Neutrophil (primary cell): ENCODE measurements around the gene TMUB1.

ENCODE experiments used
- H3K27ac ChIP-seq: fragments of 200-600 bp; sonication (generic); 2 replicates; pipeline ENCODE4 v1.5.1; 2016; ENCODE audit warnings: mild to moderate bottlenecking, moderate library complexity
- H3K27me3 ChIP-seq: fragments of 200-600 bp; sonication (generic); 2 replicates; pipeline ENCODE4 v1.6.0; 2016; ENCODE audit warnings: mild to moderate bottlenecking
- H3K36me3 ChIP-seq: fragments of 200-600 bp; sonication (generic); 2 replicates; pipeline ENCODE4 v1.5.1; 2017
- H3K4me1 ChIP-seq, 2 experiments: fragments of 200-600 bp in 1 of 2; sonication (generic) in 1 of 2; 1 replicate in 1 of 2; 2 replicates in 1 of 2; pipeline versions ENCODE4 v1.5.1 to v1.6.1; 2013 to 2016; ENCODE audit warnings: low read depth in 1 of 2, low read length in 1 of 2, mild to moderate bottlenecking in 1 of 2, moderate library complexity in 1 of 2; ENCODE audit not compliant: control insufficient read depth in 1 of 2, insufficient read depth in 1 of 2
- H3K4me3 ChIP-seq, 2 experiments: fragments of 200-600 bp in 1 of 2; sonication (generic) in 1 of 2; 1 replicate in 1 of 2; 2 replicates in 1 of 2; pipeline ENCODE4 v1.5.1; 2013 to 2016; ENCODE audit warnings: low read depth in 1 of 2, low read length in 1 of 2, mild to moderate bottlenecking in 1 of 2, moderate library complexity in 1 of 2
- H3K9me3 ChIP-seq: fragments of 200-600 bp; sonication (generic); 2 replicates; pipeline ENCODE4 v1.5.1; 2016
- TF ChIP-seq, protein P1 (sequence below): fragments of 200-600 bp; sonication (generic); IDR thresholded peaks from 2 replicates; pipeline ENCODE4 v1.5.1; 2016; ENCODE audit warnings: antibody characterized with exemption

TMUB1 gene

DNA sequence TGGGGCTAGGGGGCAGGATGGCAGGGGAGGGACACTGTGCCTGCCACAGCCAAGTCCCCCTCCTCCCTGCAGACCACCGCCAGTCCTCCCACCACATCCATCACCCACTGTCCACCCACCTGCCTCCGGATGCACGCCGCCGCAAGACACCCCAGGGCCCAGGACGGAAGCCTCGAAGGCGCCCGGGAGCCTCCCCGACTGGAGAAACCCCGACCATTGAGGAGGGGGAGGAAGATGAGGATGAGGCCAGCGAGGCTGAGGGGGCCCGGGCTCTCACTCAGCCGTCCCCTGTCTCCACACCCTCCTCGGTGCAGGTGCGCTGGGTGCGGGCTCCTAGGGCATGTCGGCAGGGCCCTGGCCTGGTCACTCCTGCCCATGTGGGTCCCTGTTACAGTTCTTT is 18.8 kb downstream of the TMUB1 start:
- H3K36me3 ChIP-seq, result peaks cover 55% of the 10 kb centered on the region
- no peak overlapping the region for H3K4me3 ChIP-seq
- H3K9me3 ChIP-seq, result no peaks in the 10 kb centered on the region
- H3K27ac ChIP-seq, result no peak overlapping the region
- peaks cover 12 to 14% of the 10 kb centered on the region in 2 experiments for H3K4me1 ChIP-seq
- no peaks in the 10 kb centered on the region for H3K27me3 ChIP-seq
- TF ChIP-seq, protein P1, sequence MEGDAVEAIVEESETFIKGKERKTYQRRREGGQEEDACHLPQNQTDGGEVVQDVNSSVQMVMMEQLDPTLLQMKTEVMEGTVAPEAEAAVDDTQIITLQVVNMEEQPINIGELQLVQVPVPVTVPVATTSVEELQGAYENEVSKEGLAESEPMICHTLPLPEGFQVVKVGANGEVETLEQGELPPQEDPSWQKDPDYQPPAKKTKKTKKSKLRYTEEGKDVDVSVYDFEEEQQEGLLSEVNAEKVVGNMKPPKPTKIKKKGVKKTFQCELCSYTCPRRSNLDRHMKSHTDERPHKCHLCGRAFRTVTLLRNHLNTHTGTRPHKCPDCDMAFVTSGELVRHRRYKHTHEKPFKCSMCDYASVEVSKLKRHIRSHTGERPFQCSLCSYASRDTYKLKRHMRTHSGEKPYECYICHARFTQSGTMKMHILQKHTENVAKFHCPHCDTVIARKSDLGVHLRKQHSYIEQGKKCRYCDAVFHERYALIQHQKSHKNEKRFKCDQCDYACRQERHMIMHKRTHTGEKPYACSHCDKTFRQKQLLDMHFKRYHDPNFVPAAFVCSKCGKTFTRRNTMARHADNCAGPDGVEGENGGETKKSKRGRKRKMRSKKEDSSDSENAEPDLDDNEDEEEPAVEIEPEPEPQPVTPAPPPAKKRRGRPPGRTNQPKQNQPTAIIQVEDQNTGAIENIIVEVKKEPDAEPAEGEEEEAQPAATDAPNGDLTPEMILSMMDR, result no peak

- H3K36me3 ChIP-seq, result peaks cover 44% of the 10 kb centered on the region
- H3K9me3 ChIP-seq, result no peaks in the 10 kb centered on the region
- no peaks in the 10 kb centered on the region for H3K27me3 ChIP-seq
- TF ChIP-seq, protein P1, result no peak
- no peak overlapping the region for H3K27ac ChIP-seq
- no peak overlapping the region for H3K4me3 ChIP-seq
- H3K4me1 ChIP-seq, result peaks cover 22 to 25% of the 10 kb centered on the region in 2 experiments
Observed at GRCh38 chr7:151063212-151063561, 20.1 kb downstream of the TMUB1 start.

GRCh38 chr7:151062399-151063211 is 20.7 kb downstream of the TMUB1 start:
- Histone ChIP-seq H3K4me1 (peaks cover 24 to 27% of the 10 kb centered on the region in 2 experiments), H3K4me3 (no peak overlapping the region), H3K27ac (no peak overlapping the region), H3K9me3 (no peaks in the 10 kb centered on the region), H3K27me3 (no peaks in the 10 kb centered on the region), H3K36me3 (peaks cover 38% of the 10 kb centered on the region)
- TF ChIP-seq, protein P1, result no peak

- peaks cover 33% of the 10 kb centered on the region for H3K36me3 ChIP-seq
- H3K4me3 ChIP-seq, result no peak overlapping the region
- no peak overlapping the region for H3K27ac ChIP-seq
- TF ChIP-seq, protein P1, result no peak
- H3K27me3 ChIP-seq, result no peaks in the 10 kb centered on the region
- H3K4me1 ChIP-seq, result peaks cover 29 to 33% of the 10 kb centered on the region in 2 experiments
- no peaks in the 10 kb centered on the region for H3K9me3 ChIP-seq
Observed at GRCh38 chr7:151062111-151062398, 21.2 kb downstream of the TMUB1 start.

DNA sequence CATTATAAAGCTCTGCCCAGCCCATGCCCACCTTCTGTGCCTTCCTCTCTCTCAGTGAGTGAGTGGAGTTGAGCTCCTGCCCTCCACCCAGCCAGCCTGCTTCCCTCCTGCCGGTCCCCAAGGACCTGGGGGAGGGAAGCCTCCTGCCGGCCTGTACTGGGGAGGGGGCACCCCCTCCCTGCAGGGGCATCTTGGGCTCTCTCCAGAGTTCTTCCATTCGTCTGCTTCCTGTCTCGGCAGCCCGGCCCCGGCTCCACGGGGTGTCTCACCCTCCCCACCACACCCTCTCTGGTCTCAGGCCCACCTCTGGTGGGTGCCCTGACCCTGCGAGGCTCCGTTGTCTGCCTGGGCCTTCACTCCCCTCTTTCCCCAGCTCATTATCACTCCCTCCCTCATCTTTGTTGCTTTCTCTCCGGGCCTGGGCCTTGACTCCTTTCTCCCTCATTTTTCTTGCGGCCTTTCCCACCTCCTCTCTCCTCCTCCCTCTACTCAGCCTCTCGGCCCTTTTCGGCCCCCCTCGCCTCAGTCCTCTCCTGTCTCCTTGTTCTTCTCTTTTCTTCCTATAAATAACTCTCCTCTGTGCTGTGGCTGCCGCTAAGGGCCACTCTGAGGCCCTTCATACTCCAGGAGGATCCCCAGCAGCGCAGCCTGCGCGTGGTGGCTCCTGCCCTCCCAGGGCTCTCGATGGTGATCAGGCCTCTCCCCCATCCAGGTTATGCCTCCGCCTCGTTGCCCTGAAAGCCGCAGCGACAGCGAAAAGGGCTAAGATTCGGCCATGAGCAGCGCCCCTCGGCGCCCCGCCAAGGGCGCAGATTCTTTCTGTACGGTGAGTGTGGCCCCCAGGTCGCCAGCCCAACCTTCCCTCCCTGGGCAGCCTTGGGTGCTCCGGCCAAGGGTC is 21.8 kb downstream of the TMUB1 start:
- H3K36me3 ChIP-seq, result peaks cover 27% of the 10 kb centered on the region
- no peaks in the 10 kb centered on the region for H3K27me3 ChIP-seq
- no peak overlapping the region for H3K27ac ChIP-seq
- H3K4me3 ChIP-seq, result no peak overlapping the region
- TF ChIP-seq, protein P1, result no peak
- H3K4me1 ChIP-seq, result peaks cover 32 to 37% of the 10 kb centered on the region in 2 experiments
- H3K9me3 ChIP-seq, result no peaks in the 10 kb centered on the region
